ENCODE measurements around the gene CTTN. TPM values are rescaled to one million over a fixed set of nuclear protein-coding genes. Genes with fewer than 3 reads are reported as not detected.

The CTTN gene
- total and polyA plus RNA-seq, 4 experiments from 2014 or later = 0.41 to 1.5 (median 0.58) TPM; not detected in 1

DNA sequence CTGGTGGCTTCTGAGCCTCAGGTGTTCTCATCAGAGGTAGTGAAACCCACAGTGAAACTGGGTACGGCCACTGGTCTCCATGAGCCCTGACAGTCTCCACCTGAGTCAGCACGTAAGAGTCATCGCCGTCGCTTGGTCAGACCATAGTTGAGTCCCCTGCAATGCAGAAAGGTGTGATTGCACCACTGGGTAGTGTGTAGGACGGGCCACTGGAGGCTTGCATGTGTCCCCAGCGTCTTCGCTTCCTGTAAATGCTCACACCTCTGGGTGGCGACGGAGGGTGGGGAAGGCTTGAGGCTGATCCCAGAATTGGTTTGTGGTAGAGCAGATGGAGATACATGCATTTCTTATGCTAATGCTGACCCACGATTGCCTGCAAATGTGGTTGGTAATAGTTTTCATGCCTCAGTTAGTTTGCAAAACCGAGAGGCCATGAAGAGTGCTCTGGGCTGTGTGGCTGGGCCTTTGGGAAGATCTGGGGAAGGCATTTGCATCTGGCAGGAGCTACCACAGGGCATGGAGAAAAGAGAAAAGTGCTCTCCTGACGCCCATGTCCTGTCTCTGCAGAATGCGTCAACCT, 26.5 kb downstream of the CTTN start:
- ChIA-PET CTCF (ENCODE audit: partially characterized antibody) (no interaction called here), POLR2A (ENCODE audit: partially characterized antibody) (no interaction called here)
- intact Hi-C loops (cut with micrococcal nuclease) = no loop called here
- no peak overlapping the region for H3K27ac Mint-ChIP-seq
- H3K4me3 Mint-ChIP-seq = no peak overlapping the region
- DNase-seq = no peak
- Histone ChIP-seq H3K27ac (ENCODE audit: low read depth, low read length) (no peak overlapping the region), H3K4me1 (ENCODE audit: insufficient read depth, low read length) (no peaks in the 10 kb centered on the region), H3K9me3 (ENCODE audit: control insufficient read depth in 1 of 2, low read length in 2 of 2) (no peaks in the 10 kb centered on the region), H3K36me3 (ENCODE audit: insufficient read depth, low read length) (no peaks in the 10 kb centered on the region), H3K27me3 (ENCODE audit: insufficient read depth, low read length) (no peaks in the 10 kb centered on the region), H3K4me3 (ENCODE audit: low read length in 2 of 2) (no peak overlapping the region)
- no peaks in the 10 kb centered on the region for H3K36me3 Mint-ChIP-seq
- no peaks in the 10 kb centered on the region for H3K4me1 Mint-ChIP-seq
- H3K27me3 Mint-ChIP-seq = no peaks in the 10 kb centered on the region
- H3K9me3 Mint-ChIP-seq = no peaks in the 10 kb centered on the region

- no peaks in the 10 kb centered on the region for H3K36me3 Mint-ChIP-seq
- H3K4me1 Mint-ChIP-seq = no peaks in the 10 kb centered on the region
- no peaks in the 10 kb centered on the region for H3K9me3 Mint-ChIP-seq
- no peak overlapping the region for H3K4me3 ChIP-seq (ENCODE audit: low read length in 2 of 2)
- no peaks in the 10 kb centered on the region for H3K9me3 ChIP-seq (ENCODE audit: control insufficient read depth in 1 of 2, low read length in 2 of 2)
- DNase-seq = no peak
- no peak overlapping the region for H3K27ac Mint-ChIP-seq
- no peaks in the 10 kb centered on the region for H3K4me1 ChIP-seq (ENCODE audit: insufficient read depth, low read length)
- ChIA-PET CTCF (ENCODE audit: partially characterized antibody) (no interaction called here), POLR2A (ENCODE audit: partially characterized antibody) (no interaction called here)
- H3K27ac ChIP-seq (ENCODE audit: low read depth, low read length) = no peak overlapping the region
- peaks cover 0 to 2% of the 10 kb centered on the region in 2 donors for H3K27me3 Mint-ChIP-seq
- no peaks in the 10 kb centered on the region for H3K27me3 ChIP-seq (ENCODE audit: insufficient read depth, low read length)
- intact Hi-C loops (cut with micrococcal nuclease) = no loop called here
- H3K36me3 ChIP-seq (ENCODE audit: insufficient read depth, low read length) = no peaks in the 10 kb centered on the region
- no peak overlapping the region for H3K4me3 Mint-ChIP-seq
Observed at GRCh38 chr11:70427436-70427835, 29.1 kb downstream of the CTTN start.

GRCh38 chr11:70428701-70429427, 30.5 kb downstream of the CTTN start:
- POLR2A ChIA-PET (ENCODE audit: partially characterized antibody) = no interaction called here
- H3K36me3 ChIP-seq (ENCODE audit: insufficient read depth, low read length) = no peaks in the 10 kb centered on the region

GRCh38 chr11:70429428-70429705, 31.0 kb downstream of the CTTN start:
- Mint-ChIP-seq H3K4me3 (no peak overlapping the region), H3K27ac (no peak overlapping the region), H3K36me3 (no peaks in the 10 kb centered on the region), H3K4me1 (no peaks in the 10 kb centered on the region), H3K9me3 (no peaks in the 10 kb centered on the region), H3K27me3 (peaks cover 0 to 2% of the 10 kb centered on the region in 2 donors)
- H3K27me3 ChIP-seq (ENCODE audit: insufficient read depth, low read length) = no peaks in the 10 kb centered on the region
- no peak for DNase-seq
- H3K9me3 ChIP-seq (ENCODE audit: control insufficient read depth in 1 of 2, low read length in 2 of 2) = no peaks in the 10 kb centered on the region
- H3K36me3 ChIP-seq (ENCODE audit: insufficient read depth, low read length) = no peaks in the 10 kb centered on the region
- ChIA-PET POLR2A (ENCODE audit: partially characterized antibody) (no interaction called here), CTCF (ENCODE audit: partially characterized antibody) (no interaction called here)
- H3K27ac ChIP-seq (ENCODE audit: low read depth, low read length) = no peak overlapping the region
- no peak overlapping the region for H3K4me3 ChIP-seq (ENCODE audit: low read length in 2 of 2)
- H3K4me1 ChIP-seq (ENCODE audit: insufficient read depth, low read length) = no peaks in the 10 kb centered on the region
- intact Hi-C loops (cut with micrococcal nuclease) = no loop called here

More at GRCh38 chr11:70428701-70429427, 30.5 kb downstream of the CTTN start:
- no peak overlapping the region for H3K27ac ChIP-seq (ENCODE audit: low read depth, low read length)
- no peaks in the 10 kb centered on the region for H3K4me1 ChIP-seq (ENCODE audit: insufficient read depth, low read length)
- Mint-ChIP-seq H3K4me1 (no peaks in the 10 kb centered on the region), H3K36me3 (no peaks in the 10 kb centered on the region), H3K9me3 (no peaks in the 10 kb centered on the region), H3K4me3 (no peak overlapping the region), H3K27ac (no peak overlapping the region), H3K27me3 (peaks cover 0 to 2% of the 10 kb centered on the region in 2 donors)
- H3K27me3 ChIP-seq (ENCODE audit: insufficient read depth, low read length) = no peaks in the 10 kb centered on the region
- CTCF ChIA-PET (ENCODE audit: partially characterized antibody) = no interaction called here
- no peak for DNase-seq
- no peak overlapping the region for H3K4me3 ChIP-seq (ENCODE audit: low read length in 2 of 2)
- no peaks in the 10 kb centered on the region for H3K9me3 ChIP-seq (ENCODE audit: control insufficient read depth in 1 of 2, low read length in 2 of 2)
- intact Hi-C loops (cut with micrococcal nuclease) = no loop called here

GRCh38 chr11:70429724-70430521, 31.6 kb downstream of the CTTN start:
- no peak overlapping the region for H3K4me3 Mint-ChIP-seq

DNA sequence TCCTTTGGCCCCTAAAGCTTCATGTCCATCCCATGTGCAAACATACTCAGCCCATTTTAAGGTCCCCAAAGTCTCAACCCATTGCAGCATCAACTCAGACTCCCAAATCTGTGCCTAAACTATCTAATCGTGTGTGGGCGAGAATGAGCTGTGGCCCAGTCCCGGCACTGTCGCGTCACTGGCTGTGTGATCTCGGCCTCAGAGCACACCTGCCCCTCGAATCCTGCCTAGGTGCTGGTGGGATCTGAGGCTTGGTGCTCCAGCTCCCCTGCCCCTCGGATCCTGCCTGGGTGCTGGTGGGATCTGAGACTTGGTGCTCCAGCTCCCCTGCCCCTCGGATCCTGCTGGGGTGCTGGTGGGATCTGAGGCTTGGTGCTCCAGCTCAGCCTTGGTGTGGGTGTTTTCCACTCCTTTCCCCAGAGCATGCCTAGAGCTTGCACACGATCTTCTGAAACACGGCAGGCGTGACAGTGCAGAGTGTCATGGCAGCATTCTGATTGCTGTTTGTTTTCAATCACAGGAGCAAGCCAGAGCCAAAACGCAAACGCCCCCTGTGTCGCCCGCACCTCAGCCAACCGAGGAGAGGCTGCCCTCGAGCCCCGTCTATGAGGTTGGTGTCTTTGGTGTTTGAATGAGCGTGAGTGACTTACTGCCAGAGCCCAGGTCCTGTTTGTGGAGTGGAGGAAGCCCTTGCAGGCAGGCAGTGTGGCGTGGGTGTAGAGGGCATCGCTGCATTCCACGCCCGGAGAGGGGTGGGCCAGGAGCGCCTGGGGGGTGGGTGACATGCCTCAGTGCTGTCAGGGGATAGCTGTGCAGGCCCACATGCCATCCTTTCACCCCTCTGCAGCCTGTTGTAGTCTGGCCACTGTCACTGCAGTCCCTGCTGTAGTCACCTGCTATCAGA, 32.6 kb downstream of the CTTN start:
- CTCF ChIA-PET (ENCODE audit: partially characterized antibody) = no interaction called here
- Histone ChIP-seq H3K27me3 (ENCODE audit: insufficient read depth, low read length) (no peaks in the 10 kb centered on the region), H3K9me3 (ENCODE audit: control insufficient read depth in 1 of 2, low read length in 2 of 2) (no peaks in the 10 kb centered on the region), H3K27ac (ENCODE audit: low read depth, low read length) (no peak overlapping the region), H3K4me1 (ENCODE audit: insufficient read depth, low read length) (no peaks in the 10 kb centered on the region), H3K36me3 (ENCODE audit: insufficient read depth, low read length) (no peaks in the 10 kb centered on the region), H3K4me3 (ENCODE audit: low read length in 2 of 2) (no peak overlapping the region)
- POLR2A ChIA-PET (ENCODE audit: partially characterized antibody) = no interaction called here
- peaks cover 0 to 2% of the 10 kb centered on the region in 2 donors for H3K27me3 Mint-ChIP-seq
- H3K9me3 Mint-ChIP-seq = no peaks in the 10 kb centered on the region
- DNase-seq = no peak
- no peak overlapping the region for H3K4me3 Mint-ChIP-seq
- intact Hi-C loops (cut with micrococcal nuclease) = no loop called here
- no peaks in the 10 kb centered on the region for H3K4me1 Mint-ChIP-seq
- no peaks in the 10 kb centered on the region for H3K36me3 Mint-ChIP-seq
- no peak overlapping the region for H3K27ac Mint-ChIP-seq

More at GRCh38 chr11:70429724-70430521, 31.6 kb downstream of the CTTN start:
- Histone ChIP-seq H3K4me1 (ENCODE audit: insufficient read depth, low read length) (no peaks in the 10 kb centered on the region), H3K36me3 (ENCODE audit: insufficient read depth, low read length) (no peaks in the 10 kb centered on the region), H3K9me3 (ENCODE audit: control insufficient read depth in 1 of 2, low read length in 2 of 2) (no peaks in the 10 kb centered on the region), H3K27me3 (ENCODE audit: insufficient read depth, low read length) (no peaks in the 10 kb centered on the region), H3K27ac (ENCODE audit: low read depth, low read length) (no peak overlapping the region), H3K4me3 (ENCODE audit: low read length in 2 of 2) (no peak overlapping the region)
- CTCF ChIA-PET (ENCODE audit: partially characterized antibody) = no interaction called here
- H3K4me1 Mint-ChIP-seq = no peaks in the 10 kb centered on the region
- no peaks in the 10 kb centered on the region for H3K9me3 Mint-ChIP-seq
- no peak for DNase-seq
- H3K27ac Mint-ChIP-seq = no peak overlapping the region
- intact Hi-C loops (cut with micrococcal nuclease) = no loop called here
- H3K27me3 Mint-ChIP-seq = peaks cover 0 to 2% of the 10 kb centered on the region in 2 donors
- POLR2A ChIA-PET (ENCODE audit: partially characterized antibody) = no interaction called here
- no peaks in the 10 kb centered on the region for H3K36me3 Mint-ChIP-seq

DNA sequence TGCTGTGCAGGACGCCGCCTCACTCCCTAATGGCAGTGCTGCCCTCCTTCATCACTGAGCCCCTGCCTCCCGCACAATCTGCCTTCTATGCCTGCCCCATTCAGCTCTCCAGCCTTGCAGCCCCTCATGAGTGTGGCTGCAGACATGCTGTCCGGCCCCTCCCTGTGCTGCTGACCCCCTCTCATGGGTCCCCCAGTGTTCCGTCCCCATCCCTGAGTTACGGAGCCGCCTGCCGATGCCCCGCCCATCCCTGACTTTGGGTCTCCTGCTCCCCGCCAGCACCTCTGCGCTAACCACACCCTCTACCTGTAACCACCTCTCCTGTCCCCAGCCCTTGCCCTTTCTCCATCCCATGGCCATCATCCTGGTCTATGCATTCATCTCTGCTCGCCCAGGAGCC, 33.3 kb downstream of the CTTN start:
- Mint-ChIP-seq H3K36me3 (no peaks in the 10 kb centered on the region), H3K4me3 (no peak overlapping the region), H3K27me3 (peaks cover 0 to 2% of the 10 kb centered on the region in 2 donors), H3K27ac (peak overlapping the region in 1 of 7 donors; percentile 41), H3K9me3 (no peaks in the 10 kb centered on the region), H3K4me1 (no peaks in the 10 kb centered on the region)
- intact Hi-C loops (cut with micrococcal nuclease) = no loop called here
- ChIA-PET CTCF (ENCODE audit: partially characterized antibody) (no interaction called here), POLR2A (ENCODE audit: partially characterized antibody) (no interaction called here)
- no peak for DNase-seq
- Histone ChIP-seq H3K4me1 (ENCODE audit: insufficient read depth, low read length) (no peaks in the 10 kb centered on the region), H3K4me3 (ENCODE audit: low read length in 2 of 2) (no peak overlapping the region), H3K27me3 (ENCODE audit: insufficient read depth, low read length) (no peaks in the 10 kb centered on the region), H3K36me3 (ENCODE audit: insufficient read depth, low read length) (no peaks in the 10 kb centered on the region), H3K9me3 (ENCODE audit: control insufficient read depth in 1 of 2, low read length in 2 of 2) (no peaks in the 10 kb centered on the region), H3K27ac (ENCODE audit: low read depth, low read length) (no peak overlapping the region)
